ENCODE results near the gene FGF19.

GRCh38 chr11:69656536-69657455 is 47.0 kb downstream of the FGF19 start:
- TF ChIP-seq POLR2A (IDR thresholded peaks at IDR 0.05) = no peak
- TF ChIP-seq POLR2AphosphoS5 (IDR thresholded peaks at IDR 0.05) = no peak
- TF ChIP-seq, protein P1, sequence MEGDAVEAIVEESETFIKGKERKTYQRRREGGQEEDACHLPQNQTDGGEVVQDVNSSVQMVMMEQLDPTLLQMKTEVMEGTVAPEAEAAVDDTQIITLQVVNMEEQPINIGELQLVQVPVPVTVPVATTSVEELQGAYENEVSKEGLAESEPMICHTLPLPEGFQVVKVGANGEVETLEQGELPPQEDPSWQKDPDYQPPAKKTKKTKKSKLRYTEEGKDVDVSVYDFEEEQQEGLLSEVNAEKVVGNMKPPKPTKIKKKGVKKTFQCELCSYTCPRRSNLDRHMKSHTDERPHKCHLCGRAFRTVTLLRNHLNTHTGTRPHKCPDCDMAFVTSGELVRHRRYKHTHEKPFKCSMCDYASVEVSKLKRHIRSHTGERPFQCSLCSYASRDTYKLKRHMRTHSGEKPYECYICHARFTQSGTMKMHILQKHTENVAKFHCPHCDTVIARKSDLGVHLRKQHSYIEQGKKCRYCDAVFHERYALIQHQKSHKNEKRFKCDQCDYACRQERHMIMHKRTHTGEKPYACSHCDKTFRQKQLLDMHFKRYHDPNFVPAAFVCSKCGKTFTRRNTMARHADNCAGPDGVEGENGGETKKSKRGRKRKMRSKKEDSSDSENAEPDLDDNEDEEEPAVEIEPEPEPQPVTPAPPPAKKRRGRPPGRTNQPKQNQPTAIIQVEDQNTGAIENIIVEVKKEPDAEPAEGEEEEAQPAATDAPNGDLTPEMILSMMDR (IDR thresholded peaks at IDR 0.05) = no peak
